HepG2 (cell line): Measurements from ENCODE around the gene SCP2.

Experiments used
- KDM2A ChIP-seq: sonication (generic); formaldehyde crosslinking; IDR thresholded peaks from 2 replicates; pipeline ENCODE4 v1.4.0; 2020; ENCODE audit warnings: low read depth, missing genetic modification reagents, borderline replicate concordance
- ZNF792 ChIP-seq: IDR thresholded peaks from 2 replicates; pipeline ENCODE4 v1.6.1; 2016
- TF ChIP-seq, protein P1 (sequence below): IDR thresholded peaks from 2 replicates; pipeline ENCODE4 v1.6.1; 2012; ENCODE audit warnings: low read length, improper control_type of control experiment
- TF ChIP-seq, protein P2 (sequence below): sonication (generic); formaldehyde crosslinking; IDR thresholded peaks from 2 replicates; pipeline ENCODE4 v1.4.0; 2020; ENCODE audit warnings: missing genetic modification reagents

DNA sequence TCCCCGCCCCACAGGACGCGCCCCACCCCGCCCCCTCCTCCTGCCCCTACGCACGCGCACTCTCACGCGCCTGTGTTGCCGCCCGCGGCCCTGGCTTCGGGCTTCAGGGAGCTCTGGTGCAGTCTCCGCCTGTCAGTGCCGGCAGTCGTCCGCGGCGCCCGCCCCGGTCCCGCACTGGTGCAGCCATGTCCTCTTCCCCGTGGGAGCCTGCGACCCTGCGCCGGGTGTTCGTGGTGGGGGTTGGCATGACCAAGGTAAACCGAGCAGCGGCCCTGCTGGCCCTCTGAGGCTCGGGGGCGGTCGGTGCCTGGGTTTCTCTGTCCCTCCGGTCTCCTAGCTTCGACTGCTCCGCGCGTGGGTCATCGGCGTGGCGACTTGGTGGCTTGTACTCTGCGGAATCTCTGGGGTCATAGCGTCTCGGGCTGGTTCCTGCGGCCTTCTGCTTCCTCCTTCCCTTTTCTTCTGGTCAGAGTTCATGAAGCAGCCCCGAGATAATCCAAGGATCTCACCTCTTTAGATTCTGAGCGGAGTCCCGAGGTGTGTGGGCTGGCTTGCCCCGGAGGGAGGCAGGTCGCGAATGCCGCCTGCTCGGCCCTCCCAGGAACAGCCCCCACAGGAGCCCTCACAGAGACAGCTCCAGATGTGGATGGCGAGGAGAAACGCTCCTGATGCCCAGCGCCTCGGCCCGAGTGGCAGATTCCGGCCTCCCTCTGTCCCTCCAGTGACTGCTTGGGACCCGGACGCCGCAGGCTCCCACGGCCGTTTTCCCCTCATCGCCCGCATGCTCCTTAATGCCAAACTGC is at the start of gene SCP2:
- TF ChIP-seq, protein P1, sequence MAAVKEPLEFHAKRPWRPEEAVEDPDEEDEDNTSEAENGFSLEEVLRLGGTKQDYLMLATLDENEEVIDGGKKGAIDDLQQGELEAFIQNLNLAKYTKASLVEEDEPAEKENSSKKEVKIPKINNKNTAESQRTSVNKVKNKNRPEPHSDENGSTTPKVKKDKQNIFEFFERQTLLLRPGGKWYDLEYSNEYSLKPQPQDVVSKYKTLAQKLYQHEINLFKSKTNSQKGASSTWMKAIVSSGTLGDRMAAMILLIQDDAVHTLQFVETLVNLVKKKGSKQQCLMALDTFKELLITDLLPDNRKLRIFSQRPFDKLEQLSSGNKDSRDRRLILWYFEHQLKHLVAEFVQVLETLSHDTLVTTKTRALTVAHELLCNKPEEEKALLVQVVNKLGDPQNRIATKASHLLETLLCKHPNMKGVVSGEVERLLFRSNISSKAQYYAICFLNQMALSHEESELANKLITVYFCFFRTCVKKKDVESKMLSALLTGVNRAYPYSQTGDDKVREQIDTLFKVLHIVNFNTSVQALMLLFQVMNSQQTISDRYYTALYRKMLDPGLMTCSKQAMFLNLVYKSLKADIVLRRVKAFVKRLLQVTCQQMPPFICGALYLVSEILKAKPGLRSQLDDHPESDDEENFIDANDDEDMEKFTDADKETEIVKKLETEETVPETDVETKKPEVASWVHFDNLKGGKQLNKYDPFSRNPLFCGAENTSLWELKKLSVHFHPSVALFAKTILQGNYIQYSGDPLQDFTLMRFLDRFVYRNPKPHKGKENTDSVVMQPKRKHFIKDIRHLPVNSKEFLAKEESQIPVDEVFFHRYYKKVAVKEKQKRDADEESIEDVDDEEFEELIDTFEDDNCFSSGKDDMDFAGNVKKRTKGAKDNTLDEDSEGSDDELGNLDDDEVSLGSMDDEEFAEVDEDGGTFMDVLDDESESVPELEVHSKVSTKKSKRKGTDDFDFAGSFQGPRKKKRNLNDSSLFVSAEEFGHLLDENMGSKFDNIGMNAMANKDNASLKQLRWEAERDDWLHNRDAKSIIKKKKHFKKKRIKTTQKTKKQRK = no peak
- TF ChIP-seq KDM2A (CRISPR knock-in tag) (peak; percentile 30; the same call in 1 of the 2 replicates), ZNF792 (CRISPR knock-in tag) (no peak)
- TF ChIP-seq, protein P2, sequence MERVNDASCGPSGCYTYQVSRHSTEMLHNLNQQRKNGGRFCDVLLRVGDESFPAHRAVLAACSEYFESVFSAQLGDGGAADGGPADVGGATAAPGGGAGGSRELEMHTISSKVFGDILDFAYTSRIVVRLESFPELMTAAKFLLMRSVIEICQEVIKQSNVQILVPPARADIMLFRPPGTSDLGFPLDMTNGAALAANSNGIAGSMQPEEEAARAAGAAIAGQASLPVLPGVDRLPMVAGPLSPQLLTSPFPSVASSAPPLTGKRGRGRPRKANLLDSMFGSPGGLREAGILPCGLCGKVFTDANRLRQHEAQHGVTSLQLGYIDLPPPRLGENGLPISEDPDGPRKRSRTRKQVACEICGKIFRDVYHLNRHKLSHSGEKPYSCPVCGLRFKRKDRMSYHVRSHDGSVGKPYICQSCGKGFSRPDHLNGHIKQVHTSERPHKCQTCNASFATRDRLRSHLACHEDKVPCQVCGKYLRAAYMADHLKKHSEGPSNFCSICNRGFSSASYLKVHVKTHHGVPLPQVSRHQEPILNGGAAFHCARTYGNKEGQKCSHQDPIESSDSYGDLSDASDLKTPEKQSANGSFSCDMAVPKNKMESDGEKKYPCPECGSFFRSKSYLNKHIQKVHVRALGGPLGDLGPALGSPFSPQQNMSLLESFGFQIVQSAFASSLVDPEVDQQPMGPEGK (CRISPR knock-in tag) = no peak
